Activated CD8-positive, alpha-beta memory T cell treated with anti-CD3 and anti-CD28 coated beads, Interleukin-2, amount 50 U/mL, for 48 hours (primary cell): ENCODE results near the gene ZDHHC7.
A peak's percentile ranks its signal among the peaks of the same experiment; 100 is the strongest.
"Not testable (repeated sequence)": the region's sequence is repeated elsewhere in the genome, so short reads cannot be mapped to it uniquely, and the experiment has no call there.

Experiments
- DNase-seq: peaks from one replicate; pipeline ENCODE4 v3.0.0-alpha.2; 2020

The ZDHHC7 gene

DNA sequence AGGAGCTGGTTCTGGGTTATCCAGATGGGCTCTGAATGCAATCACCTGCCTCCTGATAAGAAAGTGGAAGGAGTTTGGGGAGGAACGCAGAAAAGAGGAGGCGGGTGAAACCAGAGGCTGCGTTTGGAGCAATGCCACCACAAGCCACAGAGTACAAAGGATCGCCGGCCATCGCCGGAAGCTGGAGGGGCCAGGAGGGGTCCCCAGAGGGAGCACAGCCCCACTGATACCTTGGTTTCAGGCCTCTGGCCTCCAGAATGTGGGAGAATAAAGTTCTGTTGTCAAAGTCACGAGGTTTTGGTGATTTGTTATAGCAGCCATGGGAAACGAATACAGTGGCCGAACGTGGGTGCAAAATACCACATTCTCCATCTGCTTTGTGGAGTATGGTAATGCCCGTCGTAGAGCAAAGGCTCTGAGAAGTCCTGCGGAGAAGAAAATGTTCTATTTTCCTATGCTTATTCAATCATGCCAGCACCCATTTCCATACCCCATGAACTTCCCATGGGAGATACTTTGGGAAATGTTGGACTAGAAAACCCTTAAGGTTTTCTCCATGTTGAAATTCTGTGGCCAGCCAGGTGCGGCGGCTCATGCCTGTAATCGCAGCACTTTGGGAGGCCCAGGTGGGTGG lies 51.4 kb downstream of the ZDHHC7 start:
- no peak for DNase-seq

DNA sequence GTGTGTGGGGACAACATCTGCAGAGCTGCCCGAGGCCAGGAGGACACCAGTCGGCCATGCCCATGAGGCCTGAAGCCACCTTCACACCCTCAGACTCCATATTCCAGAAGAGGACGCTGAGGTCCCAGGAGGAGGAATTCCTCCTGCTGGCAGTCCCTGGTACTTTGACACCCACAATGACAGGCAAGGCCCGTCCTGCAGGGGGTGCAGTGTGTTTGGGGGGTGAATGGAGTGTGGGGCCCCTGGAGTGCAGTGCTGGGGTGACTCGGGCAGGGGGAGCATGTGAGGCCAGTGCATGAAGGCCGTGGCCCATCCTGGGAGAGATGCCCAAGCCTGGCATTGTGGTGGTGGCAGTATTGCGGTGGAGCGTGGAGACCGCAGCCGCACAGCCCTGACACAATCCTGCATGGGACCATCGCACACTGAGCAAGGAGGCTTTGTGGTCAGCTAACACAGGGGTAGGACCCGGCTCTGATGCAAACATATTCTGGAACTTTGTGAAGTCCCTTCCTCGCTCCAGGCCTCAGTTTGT lies 52.2 kb downstream of the ZDHHC7 start:
- no peak for DNase-seq

DNA sequence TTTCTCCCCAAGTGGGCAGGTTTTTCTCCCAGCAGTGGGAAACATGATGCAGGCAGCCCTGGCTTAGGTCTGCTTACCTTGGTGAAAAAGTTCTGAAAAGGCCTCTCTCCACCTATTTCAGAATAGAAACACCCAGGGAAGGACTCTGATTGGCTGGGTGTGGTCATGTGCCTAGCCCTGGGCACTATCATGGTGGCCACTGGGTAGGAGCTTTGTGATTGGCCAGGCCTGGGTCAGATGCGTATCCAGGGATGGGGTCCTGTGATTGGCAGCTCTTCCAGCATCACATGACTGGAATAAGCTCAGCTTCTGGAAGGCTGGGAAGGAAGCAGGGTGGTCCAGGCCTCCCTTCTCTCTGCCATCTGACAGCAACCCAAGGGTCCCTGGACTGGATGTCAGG lies 53.5 kb downstream of the ZDHHC7 start:
- no peak for DNase-seq

DNA sequence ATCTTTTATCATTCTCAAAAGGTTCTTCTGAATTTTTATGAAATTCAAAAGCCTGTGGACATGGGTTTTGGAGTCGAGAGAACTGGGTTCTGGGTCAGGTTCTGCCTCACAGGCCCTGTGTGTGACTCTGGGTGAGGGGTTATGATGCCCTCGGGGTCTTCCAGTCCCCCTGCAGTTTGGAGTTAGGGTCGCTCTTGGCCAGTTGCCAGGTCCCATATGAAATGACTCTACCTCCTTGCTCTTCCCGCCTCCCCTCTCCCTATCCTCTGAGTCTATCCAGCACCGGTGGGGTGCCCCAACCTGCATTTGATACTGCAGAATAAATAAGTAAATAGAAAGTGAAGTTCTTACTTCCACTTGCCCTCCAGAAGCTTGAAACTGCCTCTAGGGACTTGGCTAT lies 54.1 kb downstream of the ZDHHC7 start:
- no peak for DNase-seq

DNA sequence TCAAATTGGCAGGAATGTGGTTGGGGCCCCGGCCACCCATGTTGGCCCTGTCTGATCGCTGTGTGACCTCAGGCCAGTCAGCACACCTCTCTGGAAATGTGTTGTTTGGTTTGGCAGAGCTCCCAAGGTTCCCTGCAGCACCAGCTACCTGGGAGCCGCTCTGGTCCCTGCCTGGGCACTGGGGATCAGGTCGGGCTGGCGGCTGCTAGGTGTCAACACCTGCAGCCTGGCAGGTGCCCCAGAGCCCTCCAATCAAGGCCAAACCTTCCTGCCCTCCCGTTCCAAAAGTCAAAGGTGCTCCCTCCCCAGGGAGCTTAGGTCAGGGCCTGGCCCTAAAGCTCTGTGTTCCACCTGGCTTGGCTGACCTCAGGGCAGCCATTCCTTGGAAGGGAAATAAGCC lies 55.9 kb downstream of the ZDHHC7 start:
- DNase-seq = no peak

DNA sequence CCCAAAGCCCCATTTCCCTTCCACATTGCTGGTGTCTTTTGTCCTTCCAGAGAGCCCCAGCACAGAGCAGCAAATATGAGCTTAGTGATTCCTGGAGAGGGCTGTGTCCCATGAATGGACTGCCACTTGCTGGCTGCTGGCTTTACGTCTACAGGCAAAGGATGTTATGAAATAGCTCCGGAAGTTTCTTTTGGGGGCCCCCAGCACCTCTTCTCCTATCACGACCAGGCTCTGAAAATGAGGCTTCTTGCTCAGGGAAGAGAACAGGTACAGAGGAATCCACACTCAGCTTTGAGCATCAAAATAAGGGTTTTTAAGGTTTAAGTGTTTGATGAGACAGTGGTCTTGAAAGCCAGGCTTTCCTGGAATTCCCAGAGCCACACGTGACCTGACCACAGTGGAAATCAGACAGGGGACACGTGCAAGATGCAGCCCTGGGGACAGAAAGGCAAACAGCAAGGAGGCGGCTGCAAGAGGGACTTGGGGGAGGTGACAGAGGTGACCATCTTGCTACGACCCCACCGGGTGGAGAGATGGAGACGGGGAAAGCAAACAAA lies 58.1 kb downstream of the ZDHHC7 start:
- DNase-seq = no peak

DNA sequence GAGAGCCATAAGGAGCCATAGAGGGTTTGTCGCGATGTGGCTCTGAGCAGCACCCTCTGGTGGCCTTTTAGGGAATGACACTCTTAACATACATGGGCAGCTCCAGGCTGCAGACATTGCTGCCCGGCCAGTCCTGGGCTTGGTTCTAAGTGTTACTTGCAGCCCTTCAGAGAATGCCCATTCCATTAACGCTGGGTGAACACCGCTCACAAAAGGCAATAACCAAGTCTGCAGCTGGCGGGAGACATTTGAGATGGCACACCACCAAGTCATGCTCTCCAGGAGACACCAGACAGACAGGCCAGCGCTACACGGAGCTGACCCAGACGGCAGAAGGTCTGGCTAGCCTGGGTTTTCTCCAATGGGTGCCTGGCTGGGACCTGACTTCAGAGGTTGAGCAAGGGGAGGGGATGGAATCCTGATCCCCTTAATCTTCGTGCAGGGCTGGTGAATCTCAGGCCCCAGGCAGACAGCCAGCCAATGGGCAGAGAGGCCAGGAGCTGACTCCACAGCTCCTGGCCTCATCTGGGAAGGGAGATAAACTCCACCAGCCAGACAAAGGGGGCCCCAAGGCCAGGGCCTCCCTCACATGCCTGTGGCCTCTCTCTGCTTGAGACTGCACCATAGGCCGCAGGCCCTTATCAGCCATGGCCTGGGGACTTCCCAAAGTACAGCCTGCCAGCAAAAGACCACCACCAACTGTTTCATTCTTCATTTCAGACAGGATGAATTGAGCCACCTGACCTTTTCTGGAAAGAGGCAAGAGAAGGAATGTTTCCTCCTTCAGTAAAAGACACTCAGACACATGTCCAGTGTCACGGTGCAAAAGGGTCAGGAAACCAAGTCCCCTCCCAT lies 58.8 kb downstream of the ZDHHC7 start:
- peak; percentile 80 for DNase-seq

DNA sequence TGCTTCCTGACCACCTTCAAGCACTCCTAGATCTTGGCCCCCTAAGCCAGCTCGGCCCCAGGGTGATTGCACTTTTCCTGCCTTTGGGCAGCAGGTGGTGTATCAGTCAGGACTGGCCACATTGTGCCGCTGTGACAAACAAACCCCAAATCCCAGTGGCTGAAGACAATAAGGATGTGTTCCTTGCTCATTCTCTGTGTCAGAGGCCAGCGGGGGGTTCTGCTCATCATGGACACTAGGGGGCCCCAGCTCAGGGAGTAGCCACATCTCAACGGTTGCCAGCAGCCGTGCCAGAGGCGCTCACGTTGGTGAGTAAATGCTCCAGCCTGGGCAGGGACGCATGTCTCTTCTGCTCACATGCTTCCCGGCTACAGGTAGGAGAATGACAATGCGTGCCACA lies 60.4 kb downstream of the ZDHHC7 start:
- DNase-seq = peak; percentile 70

DNA sequence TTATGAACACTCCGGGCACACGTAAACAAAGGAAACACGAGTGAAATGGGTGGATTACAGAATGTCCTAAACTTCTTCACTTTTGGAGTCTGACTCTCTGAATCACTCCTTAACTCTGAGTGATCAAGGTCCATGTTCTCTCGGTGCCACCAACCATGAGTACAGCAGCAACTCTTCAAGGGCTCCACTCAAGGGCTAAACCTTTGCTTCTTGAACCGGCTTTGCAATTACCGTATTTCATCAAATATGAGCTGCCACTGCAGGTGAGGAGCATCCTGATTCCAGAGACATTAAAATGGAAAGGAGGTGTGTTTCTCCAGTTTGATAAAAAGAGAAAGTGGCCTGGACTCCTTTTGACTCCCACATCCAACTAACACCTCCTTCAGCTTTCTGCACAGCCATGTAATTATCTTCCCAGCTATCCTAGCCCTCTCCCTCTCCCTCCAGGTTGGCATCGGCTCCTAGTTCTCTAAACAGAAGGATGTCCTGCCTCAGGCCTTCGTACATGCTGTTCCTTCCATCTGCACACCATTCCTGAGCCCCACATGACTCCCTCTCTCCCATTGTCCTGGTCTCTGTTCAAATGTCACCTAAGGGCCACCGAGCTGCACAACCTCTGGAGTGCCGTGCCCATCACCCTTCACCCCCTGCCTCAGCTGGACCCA lies 61.4 kb downstream of the ZDHHC7 start:
- DNase-seq = no peak

DNA sequence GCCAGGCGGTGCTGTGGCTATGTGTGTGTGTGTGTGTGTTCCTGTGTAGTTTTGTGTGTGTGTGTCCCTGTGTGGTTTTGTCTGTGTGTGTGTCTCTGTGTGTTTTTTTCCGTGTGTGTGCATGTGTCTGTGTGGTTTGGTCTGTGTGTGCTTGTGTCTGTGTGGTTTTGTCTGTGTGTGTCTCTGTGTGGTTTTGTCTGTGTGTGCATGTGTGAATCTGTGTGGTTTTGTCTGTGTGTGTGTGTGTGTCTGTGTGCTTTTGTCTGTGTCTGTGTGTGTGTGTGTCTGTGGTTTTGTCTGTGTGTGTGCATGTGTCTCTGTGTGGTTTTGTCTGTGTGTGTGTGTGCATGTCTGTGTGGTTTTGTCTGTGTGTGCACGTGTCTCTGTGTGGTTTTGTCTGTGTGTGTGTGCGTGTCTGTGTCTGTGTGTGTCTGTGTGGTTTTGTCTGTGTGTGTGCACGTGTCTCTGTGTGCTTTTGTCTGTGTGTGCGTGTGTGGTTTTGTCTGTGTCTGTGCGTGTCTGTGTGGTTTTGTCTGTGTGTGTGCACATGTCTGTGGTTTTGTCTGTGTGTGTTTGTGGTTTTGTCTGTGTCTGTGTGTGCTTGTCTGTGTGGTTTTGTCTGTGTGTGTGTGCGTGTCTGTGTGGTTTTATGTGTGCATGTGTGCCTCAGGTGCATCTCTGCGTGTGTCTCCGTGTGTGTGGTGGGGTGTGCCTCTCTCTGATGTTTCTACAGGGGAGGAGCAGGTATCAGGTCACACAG lies 62.3 kb downstream of the ZDHHC7 start:
- DNase-seq = no peak

DNA sequence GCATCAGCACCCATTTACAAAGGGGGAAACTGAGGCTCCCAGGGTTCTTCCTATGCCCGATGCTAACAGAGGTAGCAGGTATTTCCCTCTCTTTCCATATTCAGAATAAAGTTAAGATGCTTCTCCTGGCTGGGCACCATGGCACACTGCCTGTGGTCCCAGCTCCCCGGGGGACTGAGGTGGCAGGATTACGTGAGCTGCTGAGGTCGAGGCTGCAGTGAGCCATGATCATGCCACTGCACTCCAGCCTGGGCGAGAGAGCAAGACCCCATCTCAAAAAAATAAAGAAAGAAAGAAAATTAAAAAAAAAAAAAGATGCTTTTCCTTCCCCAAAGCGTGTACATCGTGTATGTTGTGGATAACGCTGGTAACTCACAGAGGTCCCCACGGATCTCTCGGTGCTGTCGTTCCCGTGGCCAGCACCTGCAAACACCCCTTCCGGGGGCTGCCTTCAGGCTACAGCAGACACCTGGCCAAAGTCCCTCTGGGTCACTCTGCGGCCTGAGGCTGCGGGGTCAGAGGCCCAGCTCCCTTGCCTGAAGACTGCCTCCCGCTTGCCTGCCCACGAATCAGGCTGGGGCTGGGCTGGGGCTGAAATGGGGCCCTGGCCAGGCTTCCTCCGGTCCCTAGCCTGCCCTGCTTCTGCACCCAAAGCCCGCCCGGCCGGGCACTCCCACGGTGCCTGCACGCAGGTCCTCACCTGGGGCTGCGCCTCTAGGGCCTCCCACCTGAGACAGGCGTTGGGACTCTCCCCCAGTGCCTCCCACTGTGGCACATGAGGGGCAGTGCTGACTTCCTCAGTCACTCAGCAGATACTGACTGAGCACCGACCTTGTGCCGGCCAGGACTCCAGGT lies 63.1 kb downstream of the ZDHHC7 start:
- DNase-seq = no peak

DNA sequence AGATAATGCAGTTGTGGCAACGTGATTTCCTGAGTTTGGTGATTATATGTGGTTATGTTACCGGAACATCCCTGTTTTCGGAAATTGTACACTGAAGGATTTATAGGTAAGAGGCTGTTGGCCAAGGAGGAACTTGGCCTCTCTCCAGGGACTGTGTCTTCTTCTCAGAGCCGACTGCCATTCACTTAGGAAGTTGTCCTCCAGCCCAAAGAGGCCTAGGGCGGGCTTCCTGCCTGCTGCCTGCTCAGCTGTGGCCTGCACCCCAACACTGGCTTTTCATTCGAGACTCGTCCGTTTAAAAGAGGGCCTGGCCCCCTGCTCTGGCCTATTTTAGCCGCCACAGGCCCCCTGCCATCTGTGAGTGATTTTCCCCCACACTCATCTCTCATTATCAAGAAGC lies 64.3 kb downstream of the ZDHHC7 start:
- DNase-seq = no peak

DNA sequence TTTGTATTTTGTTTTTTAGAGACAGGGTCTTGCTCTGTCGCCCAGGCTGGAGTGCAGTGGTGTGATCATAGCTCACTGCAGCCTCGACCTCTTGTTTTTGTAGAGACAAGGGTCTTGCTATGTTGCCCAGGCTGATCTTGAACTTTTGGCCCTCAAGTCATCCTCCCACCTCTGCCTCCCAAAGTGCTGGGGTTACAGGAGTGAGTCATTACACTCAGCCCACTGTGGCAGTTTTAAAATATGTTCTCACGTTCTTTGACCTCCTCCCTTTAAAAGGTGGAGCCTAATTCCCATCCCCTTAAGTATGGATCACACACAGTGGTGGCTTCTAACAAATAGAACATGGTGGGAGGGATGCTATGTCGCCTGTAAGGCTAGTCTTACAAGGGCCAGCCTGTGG lies 67.7 kb downstream of the ZDHHC7 start:
- DNase-seq = no peak

DNA sequence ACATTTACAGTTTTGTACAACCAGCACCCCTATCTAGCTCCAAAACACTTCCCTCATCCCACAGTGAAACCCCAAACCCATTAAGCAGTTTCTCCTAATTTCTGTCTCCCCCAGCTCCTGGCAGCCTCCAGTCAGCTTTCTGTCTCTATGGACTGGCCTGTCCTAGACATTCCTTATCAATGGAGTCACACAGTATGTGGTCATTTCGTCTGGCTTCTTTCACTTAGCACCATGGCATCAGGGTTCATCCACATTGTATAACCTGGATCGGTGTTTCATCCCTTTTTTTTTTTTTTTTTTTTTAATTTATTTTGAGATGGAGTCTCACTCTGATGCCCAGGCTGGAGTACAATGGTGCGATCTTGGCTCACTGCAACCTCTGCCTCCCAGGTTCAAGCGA lies 68.5 kb downstream of the ZDHHC7 start:
- DNase-seq = no peak

DNA sequence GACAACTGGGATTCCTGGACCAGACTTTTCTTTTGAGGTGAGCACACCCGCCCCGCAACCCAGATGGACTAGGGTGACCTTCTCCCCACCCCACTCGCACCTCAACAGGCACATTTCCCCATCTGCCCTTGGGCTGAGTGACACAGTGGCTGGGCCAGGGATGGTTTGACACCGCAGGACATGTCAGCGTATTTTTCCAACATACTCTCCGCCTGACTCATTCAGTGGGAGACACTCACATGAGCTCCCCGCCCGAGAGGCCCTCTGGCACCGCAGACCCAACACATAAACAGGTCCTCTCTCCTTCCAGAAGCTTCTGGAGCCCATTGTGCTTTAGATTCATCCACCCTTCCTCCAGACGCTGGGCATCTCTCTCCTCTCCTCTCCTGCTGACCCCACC lies 69.4 kb downstream of the ZDHHC7 start:
- no peak for DNase-seq

DNA sequence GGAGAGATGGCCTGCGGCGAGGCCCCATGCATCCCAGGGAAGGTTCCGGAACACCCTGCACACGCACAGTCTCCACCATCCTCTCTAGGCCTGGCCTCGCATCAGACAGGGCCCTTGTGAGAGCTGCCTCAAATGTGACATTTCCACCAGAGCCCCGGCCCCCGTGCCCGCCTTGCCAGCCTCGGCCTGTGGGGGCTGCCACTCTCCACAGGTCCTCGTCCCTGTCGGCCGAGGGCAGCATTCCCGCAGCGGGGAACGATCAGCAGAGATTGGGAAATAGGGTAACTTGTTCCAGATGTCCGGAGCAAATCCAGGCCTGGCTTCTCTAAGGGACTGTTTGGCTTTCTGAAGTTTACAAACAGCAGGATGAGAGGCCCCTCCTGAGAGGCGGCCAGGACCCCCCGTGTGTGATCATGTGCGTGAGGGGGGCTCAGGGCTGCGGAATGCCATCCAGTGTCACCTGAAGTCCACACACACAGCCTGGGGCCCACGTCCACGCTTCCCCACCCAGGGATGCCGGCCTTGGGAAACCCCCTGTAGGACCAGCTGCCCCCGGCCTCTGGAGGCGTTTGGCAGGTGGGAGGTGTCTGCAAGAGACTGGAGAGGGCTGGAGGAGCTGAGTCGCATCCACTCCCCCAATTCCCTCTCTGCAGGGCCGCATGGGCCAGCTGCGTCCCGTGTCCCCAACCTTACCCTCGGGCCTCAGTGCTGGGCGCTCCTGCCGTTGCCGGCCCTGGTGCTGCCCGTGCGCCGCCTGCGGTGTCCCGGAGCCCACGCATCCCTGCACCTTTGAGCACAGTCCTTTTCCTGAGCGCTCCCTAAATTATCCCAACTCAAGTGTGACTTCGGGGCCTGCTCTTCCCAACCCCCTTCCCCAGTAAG lies 70.4 kb downstream of the ZDHHC7 start:
- DNase-seq = no peak

DNA sequence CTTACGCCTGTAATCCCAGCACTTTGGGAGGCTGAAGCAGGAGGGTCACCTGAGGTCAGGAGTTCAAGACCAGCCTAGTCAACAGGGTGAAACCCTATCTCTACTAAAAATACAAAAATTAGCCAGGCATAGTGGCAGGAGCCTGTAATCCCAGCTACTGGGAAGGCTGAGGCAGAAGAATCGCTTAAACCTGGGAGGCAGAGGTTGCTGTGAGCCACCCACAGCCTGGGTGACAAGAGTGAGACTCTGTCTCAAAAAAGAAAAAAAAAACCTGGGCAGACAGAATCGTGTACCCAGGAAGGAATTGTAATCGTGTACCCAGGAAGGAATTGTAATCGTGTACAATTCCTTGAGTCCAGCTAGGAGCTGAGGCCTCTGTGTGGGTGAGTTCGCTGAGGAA lies 72.7 kb downstream of the ZDHHC7 start:
- not testable (repeated sequence) for DNase-seq

DNA sequence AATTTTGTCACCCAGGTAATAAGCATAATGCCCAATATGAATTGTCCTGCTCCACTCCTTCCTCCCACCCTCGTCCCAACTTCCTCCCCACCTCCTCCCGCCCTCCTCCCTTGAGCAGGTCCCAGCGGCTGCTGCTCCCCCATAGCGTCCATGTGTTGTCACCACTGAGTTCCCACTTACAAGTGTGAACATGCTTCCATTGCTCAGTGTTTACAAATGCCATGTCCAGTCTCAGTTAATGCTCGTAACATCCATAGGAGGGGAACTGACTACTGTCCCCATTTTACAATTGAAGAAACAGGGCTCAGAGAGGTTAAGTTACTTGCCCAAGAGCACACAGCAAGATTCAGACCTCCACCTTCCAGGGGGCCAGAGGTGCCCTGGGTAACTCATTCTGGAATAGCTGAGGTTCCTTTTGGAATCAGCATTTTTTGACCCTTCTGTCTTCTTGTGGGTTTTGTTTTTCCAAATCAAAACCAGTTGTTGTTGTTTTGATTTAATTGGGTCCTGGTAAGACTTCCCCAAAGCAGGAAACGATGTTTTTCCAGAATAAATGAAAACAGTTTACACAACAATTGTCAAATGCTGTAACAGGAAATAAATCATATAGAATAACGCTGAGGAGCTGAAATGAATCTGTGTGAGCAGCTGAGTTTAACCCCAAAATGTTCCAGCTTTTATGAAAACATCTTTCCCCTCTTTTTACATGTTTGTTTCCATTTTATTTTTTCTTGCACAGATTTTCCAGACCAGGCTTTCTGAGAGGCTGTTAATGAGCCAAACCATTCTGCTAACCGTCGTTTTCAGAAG lies 73.9 kb downstream of the ZDHHC7 start:
- DNase-seq = no peak

DNA sequence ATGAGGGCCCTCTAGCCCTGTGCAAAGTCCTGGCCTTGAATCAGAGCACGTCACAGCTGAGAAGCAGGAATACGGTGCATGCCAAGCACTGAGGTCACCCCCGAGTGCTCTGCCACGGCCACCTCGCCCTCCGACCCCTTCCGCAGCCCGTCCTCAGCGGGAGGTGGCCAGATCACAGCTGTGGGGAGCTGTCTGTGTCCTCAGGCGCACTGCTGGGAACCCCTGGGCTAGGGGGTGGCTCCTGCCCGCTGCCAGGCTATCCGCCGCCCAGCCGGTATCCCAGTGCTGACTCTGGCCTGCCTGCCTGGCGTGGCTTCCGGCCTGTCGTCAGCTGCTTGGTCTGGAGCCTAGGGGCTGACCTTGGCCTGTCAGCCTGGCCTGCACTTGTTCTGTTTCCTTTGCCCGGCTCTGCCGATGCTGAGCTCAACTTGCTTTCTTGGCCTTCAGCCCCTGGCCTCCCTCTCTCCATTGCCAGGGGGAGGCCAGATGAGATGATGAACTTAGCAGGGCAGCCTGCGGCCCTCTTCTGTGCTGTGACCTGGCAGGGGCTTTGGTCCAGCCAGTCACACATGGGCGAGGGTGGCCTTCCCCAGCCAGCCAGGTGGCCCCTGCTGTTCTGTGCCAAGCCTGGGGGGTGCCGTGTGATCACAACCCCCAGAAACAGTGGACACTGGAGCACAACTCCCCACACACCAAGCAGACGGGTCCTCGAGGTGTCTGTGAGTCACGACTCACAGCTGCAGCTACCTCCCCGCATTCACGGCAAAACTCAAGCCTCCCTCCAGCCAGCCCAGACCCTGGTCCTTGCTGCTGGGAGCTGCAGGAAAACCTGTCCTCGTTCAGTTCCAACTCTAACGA lies 77.3 kb downstream of the ZDHHC7 start:
- DNase-seq = no peak
